Right lobe of liver (tissue), 6 donors: ENCODE results near the gene FOXN1. TPM values are rescaled to one million over a fixed set of nuclear protein-coding genes. Genes with fewer than 3 reads are reported as not detected.

Source experiments
- ATAC-seq, 4 donors: fragments of 200-7000 bp; cut with Tn5 transposase; one replicate each; pipeline ENCODE4 v1.9.1; 2020; ENCODE audit warnings: mild to moderate bottlenecking in 4 of 4, moderate library complexity in 4 of 4
- DNase-seq, 3 donors: peaks; one replicate each; pipeline ENCODE4 v3.0.0-alpha.2; 2020
- H3K27ac ChIP-seq, 3 donors: fragments of 200-600 bp; one replicate each; pipeline ENCODE4 v1.8.0; 2022
- H3K27me3 ChIP-seq, 2 donors: fragments of 200-600 bp; one replicate each; pipeline ENCODE4 v1.8.0; 2022
- H3K36me3 ChIP-seq, 4 donors: fragments of 200-600 bp; sonication (generic) in 1 of 4; one replicate each; pipeline versions ENCODE4 v1.5.1 to v1.8.0; 2017 to 2022; ENCODE audit warnings: control low read depth in 1 of 4
- H3K4me1 ChIP-seq, 4 donors: fragments of 200-600 bp; sonication (generic) in 1 of 4; one replicate each; pipeline versions ENCODE4 v1.5.1 to v1.8.0; 2017 to 2022; ENCODE audit warnings: control low read depth in 1 of 4
- H3K4me3 ChIP-seq, 3 donors: fragments of 200-600 bp; one replicate each; pipeline ENCODE4 v1.8.0; 2022
- H3K9me3 ChIP-seq, 4 donors: fragments of 200-600 bp; sonication (generic) in 1 of 4; one replicate each; pipeline versions ENCODE4 v1.5.1 to v1.8.0; 2017 to 2022; ENCODE audit warnings: control low read depth in 1 of 4
- CTCF ChIP-seq, 4 donors: fragments of 200-600 bp in 3 of 4; fragments of 450-650 bp in 1 of 4; IDR thresholded peaks; one replicate each; pipeline versions ENCODE4 v1.5.1 to v1.8.0; 2016 to 2022; ENCODE audit warnings: antibody characterized with exemption in 4 of 4, mild to moderate bottlenecking in 2 of 4
- POLR2A ChIP-seq: fragments of 450-650 bp; IDR thresholded peaks from one replicate; pipeline ENCODE4 v1.6.1; 2017; ENCODE audit warnings: antibody characterized with exemption, mild to moderate bottlenecking
- WGBS: methylation state at CpG from one replicate; pipeline ENCODE4 v1.1.6; 2018; ENCODE audit warnings: low coverage, low lambda C conversion rate; ENCODE audit not compliant: insufficient coverage; ENCODE audit errors: missing lambda C conversion rate; 5-methylcytosine and 5-hydroxymethylcytosine counted together
- intact Hi-C, 2 donors: fragments of 100-400 bp; cut with DNase I; formaldehyde crosslinking; loops; one replicate each; pipeline versions ENCODE4 v1.11.2 to v1.14.1; 2022
- total RNA-seq, 6 experiments: library from RNA; depleted of rRNA in 2 of 6; stranded (reverse); fragments of >200 nt in 2 of 6; fragmentation: NEBNext Ultra II Directional in 3 of 6; extraction: Animal tissue kit (Norgen Biotek cat#: 25700) in 3 of 6; gene quantifications; one replicate each; pipeline versions ENCODE4 v1.1.0 to v1.2.4, GENCODE V29; 2016 to 2023
- donor health status: DM: no; HTN: yes; CAD: no.
- donor health status: DM: no; HTN: no; CAD: no.
- donor health status: DM: no; HTN: no; CAD: no.
- donor health status: DM: no; HTN: yes; CAD: no.
- donor health status: DM: no; HTN: yes; CAD: no.

FOXN1 gene
- total RNA-seq, 6 experiments from 2014 or later: not detected

- Histone ChIP-seq H3K27ac (no peak overlapping the region), H3K9me3 (no peaks in the 10 kb centered on the region), H3K36me3 (no peaks in the 10 kb centered on the region), H3K4me3 (no peak overlapping the region), H3K4me1 (peaks cover 0 to 9% (median 4%) of the 10 kb centered on the region in 4 donors), H3K27me3 (no peaks in the 10 kb centered on the region)
- DNase-seq (no peak), ATAC-seq (no peak)
- intact Hi-C loops: loop anchor here (5.0 kb wide), 2 partner anchors 64 to 69 kb away; partner anchors contain the start of gene RSKR (in 1 of the 2)
- 58% methylated on average over 3 of the region's 6 CpGs for WGBS
- TF ChIP-seq CTCF (IDR thresholded peaks at IDR 0.05): no peak
- no peak for TF ChIP-seq POLR2A
Measured at GRCh38 chr17:28548417-28549130, 42.4 kb downstream of the FOXN1 start.

GRCh38 chr17:28549236-28550132 lies 43.3 kb downstream of the FOXN1 start:
- peaks cover 0 to 8% (median 4%) of the 10 kb centered on the region in 4 donors for H3K36me3 ChIP-seq
- no peaks in the 10 kb centered on the region for H3K27me3 ChIP-seq
- intact Hi-C loops: loop anchor here (5.0 kb wide), 2 partner anchors 63 to 68 kb away; partner anchors contain the start of gene RSKR (in 1 of the 2)
- DNase-seq (no peak), ATAC-seq (no peak)
- WGBS: 61% methylated on average over 2 of the region's 3 CpGs
- H3K4me1 ChIP-seq: peaks cover 0 to 17% (median 8%) of the 10 kb centered on the region in 4 donors
- no peak overlapping the region for H3K27ac ChIP-seq
- no peak overlapping the region for H3K4me3 ChIP-seq
- TF ChIP-seq CTCF (IDR thresholded peaks at IDR 0.05) (no peak), POLR2A (no peak)
- no peaks in the 10 kb centered on the region for H3K9me3 ChIP-seq

- TF ChIP-seq CTCF (IDR thresholded peaks at IDR 0.05) (no peak), POLR2A (no peak)
- no peak for ATAC-seq
- no peak overlapping the region for H3K4me3 ChIP-seq
- no peaks in the 10 kb centered on the region for H3K27me3 ChIP-seq
- H3K9me3 ChIP-seq: no peaks in the 10 kb centered on the region
- intact Hi-C loops: no loop called here
- peaks cover 0 to 17% (median 9%) of the 10 kb centered on the region in 4 donors for H3K4me1 ChIP-seq
- no CpG with 5 or more reads among the region's 1 CpG for WGBS
- H3K36me3 ChIP-seq: peaks cover 0 to 20% (median 10%) of the 10 kb centered on the region in 4 donors
- no peak overlapping the region for H3K27ac ChIP-seq
- no peak for DNase-seq
Measured at GRCh38 chr17:28550858-28551257, 44.7 kb downstream of the FOXN1 start.

DNA sequence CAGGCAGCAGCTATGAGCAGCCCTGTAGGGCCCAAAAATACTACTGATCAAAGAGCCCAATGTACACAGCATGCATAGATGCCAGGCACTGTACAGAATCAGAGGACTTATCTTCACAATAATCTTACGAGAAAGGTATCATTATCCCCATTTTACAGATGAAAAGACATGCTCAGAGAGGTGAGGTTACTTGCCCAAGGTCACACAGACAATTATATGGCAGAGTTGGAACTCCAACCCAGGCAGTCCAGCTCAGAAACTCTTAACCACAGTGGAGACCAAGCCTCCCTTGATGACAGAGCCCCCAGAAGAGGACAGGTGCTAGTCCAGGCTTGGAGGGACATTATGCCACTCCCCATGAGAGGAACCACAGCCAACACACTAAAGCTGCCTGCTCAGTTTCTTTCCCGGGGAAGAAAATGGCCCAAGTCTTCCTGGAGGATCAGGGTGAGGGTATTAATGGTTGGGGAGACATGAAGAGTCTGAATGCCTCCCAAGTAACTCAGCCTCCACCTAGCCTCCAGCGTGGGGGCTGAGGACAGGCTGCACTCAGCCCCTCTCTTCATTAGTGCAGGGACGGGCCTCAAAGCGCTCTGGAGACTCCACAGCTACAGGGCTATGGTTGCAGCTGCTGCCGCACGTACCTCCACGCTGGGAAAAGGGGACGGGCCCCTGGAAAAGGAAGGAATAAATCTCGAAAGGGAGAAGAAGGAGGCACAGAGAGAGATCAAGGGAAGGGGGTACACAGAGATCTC lies 45.5 kb downstream of the FOXN1 start:
- WGBS: 20% methylated on average over 10 of the region's 10 CpGs
- TF ChIP-seq CTCF (IDR thresholded peaks at IDR 0.05) (no peak), POLR2A (no peak)
- intact Hi-C loops: no loop called here

More for the DNA sequence above, 45.5 kb downstream of the FOXN1 start:
- peaks cover 0 to 27% (median 14%) of the 10 kb centered on the region in 4 donors for H3K36me3 ChIP-seq
- ATAC-seq (no peak), DNase-seq (no peak)
- H3K27me3 ChIP-seq: no peaks in the 10 kb centered on the region
- no peaks in the 10 kb centered on the region for H3K9me3 ChIP-seq
- peak overlapping the region; percentile 36 to 93 (median 78) for H3K4me3 ChIP-seq
- H3K27ac ChIP-seq: peak overlapping the region in 2 of 3 donors; percentile 0 to 65
- H3K4me1 ChIP-seq: peaks cover 0 to 17% (median 9%) of the 10 kb centered on the region in 4 donors
